HuH-7 (cell line): ENCODE data around the gene ANGPT4.

Experiments
- DNase-seq: peaks from one replicate; pipeline ENCODE4 v3.0.0; 2011; ENCODE audit warnings: low spot score

The ANGPT4 gene

GRCh38 chr20:940926-941325 lies 24.8 kb upstream of the ANGPT4 start:
- DNase-seq: no peak

- no peak for DNase-seq
These were observed 23.5 kb upstream of the ANGPT4 start for GRCh38 chr20:939606-940005.

GRCh38 chr20:934186-934840 lies 18.2 kb upstream of the ANGPT4 start:
- DNase-seq: no peak

GRCh38 chr20:933029-933428 lies 16.9 kb upstream of the ANGPT4 start:
- no peak for DNase-seq

- DNase-seq: no peak
These were observed 15.3 kb upstream of the ANGPT4 start for GRCh38 chr20:931401-931800.

GRCh38 chr20:926670-927069 lies 10.5 kb upstream of the ANGPT4 start:
- DNase-seq: no peak

- no peak for DNase-seq
These were observed 9.4 kb upstream of the ANGPT4 start for GRCh38 chr20:925516-925915.

GRCh38 chr20:924639-925038 lies 8.5 kb upstream of the ANGPT4 start:
- DNase-seq: no peak

- no peak for DNase-seq
These were observed 6.6 kb upstream of the ANGPT4 start for GRCh38 chr20:922781-923180.

- DNase-seq: no peak
These were observed 4.9 kb upstream of the ANGPT4 start for GRCh38 chr20:921068-921467.

GRCh38 chr20:920311-920710 lies 4.2 kb upstream of the ANGPT4 start:
- no peak for DNase-seq

- no peak for DNase-seq
These were observed 3.4 kb upstream of the ANGPT4 start for GRCh38 chr20:919491-919916.

- no peak for DNase-seq
These were observed 1.3 kb upstream of the ANGPT4 start for GRCh38 chr20:917416-917815.

GRCh38 chr20:916825-917224 lies 691 bp upstream of the ANGPT4 start:
- no peak for DNase-seq

- no peak for DNase-seq
These were observed 1.2 kb downstream of the ANGPT4 start for GRCh38 chr20:914727-915498.

GRCh38 chr20:913306-913849 lies 2.8 kb downstream of the ANGPT4 start:
- DNase-seq: no peak

- DNase-seq: no peak
These were observed 4.1 kb downstream of the ANGPT4 start for GRCh38 chr20:911882-912600.

- no peak for DNase-seq
These were observed 5.0 kb downstream of the ANGPT4 start for GRCh38 chr20:910870-911770.

- DNase-seq: no peak
These were observed 5.8 kb downstream of the ANGPT4 start for GRCh38 chr20:910132-910869.

- DNase-seq: no peak
These were observed 6.5 kb downstream of the ANGPT4 start for GRCh38 chr20:909641-910040.

- DNase-seq: no peak
These were observed 9.3 kb downstream of the ANGPT4 start for GRCh38 chr20:906703-907270.
